H1 (cell line): ENCODE results near the gene RNF123. TPM values are rescaled to one million over a fixed set of nuclear protein-coding genes. Genes with fewer than 3 reads are reported as not detected.

Experiments used
- CTCF ChIA-PET: fragments of 300-600 bp; sonication (Branson Sonifier 250); formaldehyde crosslinking; loops from one replicate; lab custom pipeline; 2021; ENCODE audit not compliant: partially characterized antibody; lab: Charles Lee
- POLR2A ChIA-PET: fragments of 300-600 bp; sonication (Branson Sonifier 250); formaldehyde crosslinking; loops from one replicate; lab custom pipeline; 2021; ENCODE audit warnings: inconsistent platforms; ENCODE audit not compliant: partially characterized antibody; lab: Charles Lee
- DNase-seq, 2 experiments: peaks; one replicate each; pipeline versions ENCODE4 v3.0.0 to v3.0.0-alpha.2; 2010 to 2022; ENCODE audit warnings: low spot score in 2 of 2, low read depth in 1 of 2, mixed read lengths in 1 of 2
- FAIRE-seq: peaks from 2 replicates; lab custom pipeline; 2011; peaks lifted over from hg19 to GRCh38; lab: Jason Lieb, UNC
- H2AFZ ChIP-seq: 2 replicates; pipeline ENCODE4 v1.8.1; 2012; ENCODE audit warnings: low read length, inconsistent platforms
- H2AK5ac ChIP-seq: 2 replicates; pipeline ENCODE4 v1.6.1; 2013; ENCODE audit warnings: low read depth, low read length
- H2BK120ac ChIP-seq: replicated peaks from 2 replicates; pipeline ENCODE3; 2013; ENCODE audit warnings: low read depth, low read length, inconsistent platforms
- H2BK12ac ChIP-seq: 2 replicates; pipeline ENCODE4 v1.6.1; 2013; ENCODE audit warnings: low read depth, low read length
- H2BK15ac ChIP-seq: 2 replicates; pipeline ENCODE4 v1.6.1; 2013; ENCODE audit warnings: low read length
- H2BK20ac ChIP-seq: 2 replicates; pipeline ENCODE4 v1.6.1; 2013; ENCODE audit warnings: low read length
- H2BK5ac ChIP-seq: 2 replicates; pipeline ENCODE4 v1.6.1; 2013; ENCODE audit warnings: low read depth, low read length
- H3K14ac ChIP-seq: 2 replicates; pipeline ENCODE4 v1.6.1; 2013; ENCODE audit warnings: inconsistent platforms; ENCODE audit not compliant: insufficient read length
- H3K18ac ChIP-seq: 2 replicates; pipeline ENCODE4 v1.6.1; 2013; ENCODE audit warnings: low read length; ENCODE audit errors: extremely low read depth
- H3K23ac ChIP-seq: 2 replicates; pipeline ENCODE4 v1.6.1; 2013; ENCODE audit warnings: inconsistent platforms; ENCODE audit not compliant: insufficient read length
- H3K23me2 ChIP-seq: 2 replicates; pipeline ENCODE4 v1.6.1; 2013; ENCODE audit warnings: low read depth, low read length
- H3K27ac ChIP-seq: 2 replicates; pipeline ENCODE4 v1.6.1; 2011; ENCODE audit warnings: low read depth, low read length, inconsistent platforms
- H3K27me3 ChIP-seq, 4 experiments: replicated peaks in 1 of 4; 1 replicate in 1 of 4; 2 replicates in 3 of 4; pipeline versions ENCODE4 v1.6.1 to v1.8.1; 2011 to 2013; ENCODE audit warnings: low read length in 3 of 4, mild to moderate bottlenecking in 3 of 4, inconsistent platforms in 2 of 4, mixed read lengths in 2 of 4, moderate library complexity in 1 of 4; ENCODE audit not compliant: control insufficient read depth in 3 of 4, insufficient read depth in 3 of 4; ENCODE audit errors: extremely low read depth in 1 of 4
- H3K36me3 ChIP-seq, 4 experiments: 2 replicates each; pipeline versions ENCODE4 v1.6.1 to v1.8.1; 2011 to 2013; ENCODE audit warnings: mild to moderate bottlenecking in 4 of 4, low read length in 3 of 4, moderate library complexity in 2 of 4, control low read depth in 1 of 4, inconsistent platforms in 1 of 4; ENCODE audit not compliant: insufficient read depth in 4 of 4, control insufficient read depth in 2 of 4
- H3K4ac ChIP-seq: replicated peaks from 2 replicates; pipeline ENCODE3; 2013; ENCODE audit warnings: low read length, low read depth, mixed read lengths, inconsistent platforms; ENCODE audit not compliant: insufficient read length
- H3K4me1 ChIP-seq, 4 experiments: replicated peaks in 1 of 4; 1 replicate in 1 of 4; 2 replicates in 3 of 4; pipeline versions ENCODE4 v1.6.1 to v1.8.1; 2011 to 2013; ENCODE audit warnings: low read length in 3 of 4, inconsistent platforms in 2 of 4, mixed read lengths in 1 of 4; ENCODE audit not compliant: insufficient read depth in 4 of 4, control insufficient read depth in 3 of 4
- H3K4me2 ChIP-seq, 2 experiments: 2 replicates each; pipeline versions ENCODE4 v1.6.1 to v1.8.1; 2011 to 2013; ENCODE audit warnings: low read depth in 2 of 2, low read length in 2 of 2, control low read depth in 1 of 2, inconsistent platforms in 1 of 2, mild to moderate bottlenecking in 1 of 2; ENCODE audit not compliant: insufficient read depth in 1 of 2
- H3K4me3 ChIP-seq, 4 experiments: fragments of 200-600, 300-600 bp in 1 of 4; sonication (generic), shearing (Covaris generic), sonication (Bioruptor Twin) in 1 of 4; 2 replicates each; pipeline versions ENCODE4 v1.5.1 to v1.8.1; 2011 to 2016; ENCODE audit warnings: low read length in 4 of 4, low read depth in 3 of 4, control low read depth in 2 of 4, inconsistent platforms in 2 of 4, mild to moderate bottlenecking in 2 of 4, mixed read lengths in 1 of 4, moderate library complexity in 1 of 4; ENCODE audit not compliant: insufficient read depth in 2 of 4; ENCODE audit errors: extremely low read depth in 1 of 4
- H3K56ac ChIP-seq: replicated peaks from 2 replicates; pipeline ENCODE3; 2013; ENCODE audit warnings: low read depth, mild to moderate bottlenecking, mixed read lengths, low read length, inconsistent platforms; ENCODE audit not compliant: insufficient read length
- H3K79me1 ChIP-seq: 2 replicates; pipeline ENCODE4 v1.6.1; 2013; ENCODE audit warnings: low read depth, low read length, control low read depth
- H3K79me2 ChIP-seq, 2 experiments: 2 replicates each; pipeline versions ENCODE4 v1.6.1 to v1.8.1; 2012 to 2013; ENCODE audit warnings: low read length in 2 of 2, mild to moderate bottlenecking in 2 of 2, inconsistent platforms in 1 of 2; ENCODE audit not compliant: insufficient read depth in 2 of 2, control insufficient read depth in 1 of 2
- H3K9ac ChIP-seq, 4 experiments: replicated peaks in 1 of 4; 1 replicate in 1 of 4; 2 replicates in 3 of 4; pipeline versions ENCODE4 v1.6.1 to v1.8.1; 2011 to 2013; ENCODE audit warnings: low read depth in 3 of 4, low read length in 3 of 4, control low read depth in 2 of 4, mild to moderate bottlenecking in 2 of 4, moderate library complexity in 2 of 4, inconsistent platforms in 1 of 4; ENCODE audit errors: extremely low read depth in 1 of 4
- H3K9me3 ChIP-seq, 2 experiments: 2 replicates each; pipeline versions ENCODE4 v1.6.1 to v1.8.1; 2012 to 2013; ENCODE audit warnings: mild to moderate bottlenecking in 2 of 2, moderate library complexity in 2 of 2, control low read depth in 1 of 2, inconsistent platforms in 1 of 2, low read depth in 1 of 2, low read length in 1 of 2, mixed read lengths in 1 of 2; ENCODE audit not compliant: insufficient read depth in 2 of 2
- H4K20me1 ChIP-seq, 2 experiments: replicated peaks in 1 of 2; 2 replicates each; pipeline versions ENCODE3 to v1.8.1; 2011 to 2013; ENCODE audit warnings: inconsistent platforms in 2 of 2, low read length in 2 of 2, mild to moderate bottlenecking in 1 of 2; ENCODE audit not compliant: insufficient read depth in 2 of 2, control insufficient read depth in 1 of 2
- H4K5ac ChIP-seq: 2 replicates; pipeline ENCODE4 v1.6.1; 2013; ENCODE audit warnings: low read length, low read depth, mixed read lengths, inconsistent platforms; ENCODE audit not compliant: insufficient read length
- H4K8ac ChIP-seq: 2 replicates; pipeline ENCODE4 v1.8.0; 2013; ENCODE audit warnings: mild to moderate bottlenecking, moderate library complexity, low read length, inconsistent platforms; ENCODE audit not compliant: insufficient read depth; ENCODE audit errors: extremely low read depth
- H4K91ac ChIP-seq: replicated peaks from 2 replicates; pipeline ENCODE3; 2013; ENCODE audit warnings: low read length, mixed read lengths, inconsistent platforms; ENCODE audit not compliant: insufficient read length
- FOSL1 ChIP-seq: IDR thresholded peaks from 2 replicates; pipeline ENCODE4 v1.6.1; 2011; ENCODE audit warnings: mild to moderate bottlenecking, low read depth, low read length, moderate library complexity; ENCODE audit not compliant: insufficient read depth
- NRF1 ChIP-seq: IDR thresholded peaks from 2 replicates; pipeline ENCODE4 v1.6.1; 2011; ENCODE audit warnings: mild to moderate bottlenecking, low read depth, low read length, improper control_type of control experiment
- WGBS, 2 experiments: shearing (Covaris generic) in 1 of 2; methylation state at CpG; one replicate each; pipeline versions ENCODE4 v1.1.6 to v1.1.7; 2013 to 2015; ENCODE audit warnings: low lambda C conversion rate in 2 of 2, mixed read lengths in 2 of 2, inconsistent platforms in 1 of 2, low coverage in 1 of 2, missing lambda C conversion rate in 1 of 2; ENCODE audit not compliant: insufficient replicate concordance in 2 of 2, insufficient coverage in 1 of 2, insufficient read length in 1 of 2; ENCODE audit errors: extremely low coverage in 1 of 2, missing lambda C conversion rate in 1 of 2; 5-methylcytosine and 5-hydroxymethylcytosine counted together
- polyA plus RNA-seq, 7 experiments: library from polyadenylated mRNA; depleted of rRNA in 3 of 7; stranded (reverse) in 5 of 7; unstranded in 2 of 7; fragments of >200 nt in 5 of 7; fragments of 200-250 nt in 2 of 7; gene quantifications; 1 replicate in 5 of 7; 2 replicates in 1 of 7; 4 replicates in 1 of 7; pipeline versions ENCODE4 v1.2.1 to v1.2.3, GENCODE V29; 2011 to 2013; ENCODE audit warnings: missing spikeins in 2 of 7, mixed read lengths in 2 of 7
- total RNA-seq: library from RNA; stranded (reverse); fragmentation: NEBNext Ultra II Directional; extraction: Animal tissue kit (Norgen Biotek cat#: 25700); gene quantifications from 2 replicates; pipeline ENCODE4 v1.2.1, GENCODE V29; 2021

The RNF123 gene
- total and polyA plus RNA-seq, 2 of the 8 experiments (the other 6 are each of a cell fraction or from before 2014, with no cell fraction given) = 30.5 to 57.7 TPM

DNA sequence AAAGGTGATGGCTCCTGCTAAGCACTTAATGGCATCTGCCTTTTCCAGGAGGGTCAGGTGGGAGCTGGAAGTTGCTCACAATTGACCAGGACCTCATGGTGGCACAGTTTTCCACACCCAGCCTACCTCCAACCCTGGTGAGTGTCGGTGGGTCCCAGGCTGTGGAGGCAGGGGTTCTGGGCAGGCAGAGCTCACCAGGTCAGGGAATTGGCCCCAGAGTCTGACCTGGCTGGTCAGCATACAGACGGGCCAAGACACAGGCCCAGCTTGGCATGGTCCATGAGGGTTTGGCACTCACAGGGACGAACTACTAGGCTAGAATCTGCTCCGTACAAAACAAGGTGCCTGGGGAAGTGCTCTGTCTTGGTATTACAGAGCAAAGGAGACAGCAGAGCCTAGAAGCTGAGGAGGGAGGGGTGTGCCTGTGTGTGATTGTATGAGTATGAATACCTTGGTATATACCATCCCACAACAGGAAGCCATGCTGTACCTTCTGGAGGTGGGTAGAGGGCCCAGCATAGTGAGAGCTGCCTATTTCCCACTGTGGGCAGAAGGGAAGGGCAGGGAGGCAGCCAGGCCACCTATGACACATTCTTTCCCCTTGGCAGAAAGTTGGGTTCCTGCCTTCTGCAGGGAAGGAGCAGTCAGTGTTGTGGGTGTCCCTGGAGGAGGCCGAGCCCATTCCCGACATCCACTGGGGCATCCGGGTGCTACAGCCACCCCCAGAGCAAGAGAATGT, 8.7 kb upstream of the RNF123 start:
- Histone ChIP-seq H4K20me1 (peaks cover 0 to 21% of the 10 kb centered on the region in 2 experiments), H3K23ac (no peak overlapping the region), H2BK5ac (no peak overlapping the region), H3K9me3 (no peaks in the 10 kb centered on the region), H3K56ac (no peak overlapping the region), H2AFZ (no peak overlapping the region), H3K36me3 (peaks cover 47 to 77% (median 71%) of the 10 kb centered on the region in 4 experiments), H4K5ac (no peak overlapping the region), H3K79me1 (no peaks in the 10 kb centered on the region), H2BK12ac (no peak overlapping the region), H2BK120ac (no peak overlapping the region), H3K18ac (no peak overlapping the region), H3K27ac (no peak overlapping the region), H4K91ac (no peak overlapping the region), H3K27me3 (peaks cover 0 to 3% (median 3%) of the 10 kb centered on the region in 4 experiments; a peak in 2 of 7 replicates), H3K4me1 (no peaks in the 10 kb centered on the region), H4K8ac (peak overlapping the region; percentile 62; the same call in 1 of the 2 replicates), H2BK15ac (no peak overlapping the region), H3K23me2 (no peaks in the 10 kb centered on the region), H3K4me2 (no peak overlapping the region), H2AK5ac (no peak overlapping the region), H3K9ac (no peak overlapping the region), H2BK20ac (no peak overlapping the region), H3K4ac (no peak overlapping the region), H3K14ac (no peak overlapping the region), H3K79me2 (0 out of 4 replicates have a peak, but pooled peaks cover 0 to 3% of the 10 kb centered on the region in 2 experiments), H3K4me3 (no peak overlapping the region)
- no peak for TF ChIP-seq NRF1
- no peak for TF ChIP-seq FOSL1
- FAIRE-seq (no peak), DNase-seq (no peak)
- 77% methylated on average over 7 of the region's 7 CpGs; no CpG with 5 or more reads in 1 of the 2 experiments for WGBS, 2 experiments
- ChIA-PET POLR2A (interaction anchor here (0.6 to 1.7 kb wide), 4 partner anchors 33 to 752 kb away, joined by 3 to 8 read pairs (median 3); partner anchors contain the start of gene AMIGO3), CTCF (interaction anchor here (0.6 to 2.3 kb wide), 5 partner anchors 20 to 209 kb away, joined by 3 to 6 read pairs (median 5); no protein-coding TSS in a partner anchor)
